ENCODE measurements around the gene TNMD.
A peak's percentile ranks its signal among the peaks of the same experiment; 100 is the strongest.

The TNMD gene

DNA sequence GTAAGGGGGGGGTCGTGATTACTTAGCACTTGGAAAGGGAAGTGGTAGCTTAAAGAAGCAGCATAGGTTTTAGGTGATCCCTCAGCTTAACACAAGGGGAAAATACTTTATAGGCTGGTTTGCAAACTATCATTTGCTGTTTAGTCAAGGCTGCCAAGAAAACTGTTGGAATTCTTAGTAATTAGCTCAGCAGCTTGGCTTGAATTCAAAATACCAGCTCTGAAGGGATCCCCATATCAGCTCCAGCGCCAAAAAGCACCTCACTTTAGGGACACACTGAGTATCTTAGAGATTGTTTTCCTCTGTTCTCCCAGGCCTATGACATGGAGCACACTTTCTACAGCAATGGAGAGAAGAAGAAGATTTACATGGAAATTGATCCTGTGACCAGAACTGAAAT is 8.8 kb downstream of the TNMD start:
- TF ChIP-seq CTCF (IDR thresholded peaks at IDR 0.05; ENCODE audit: unreplicated experiment in 3 of 3): no peak
- Mint-ChIP-seq H3K36me3 (ENCODE audit: low read depth) (no peaks in the 10 kb centered on the region), H3K27ac (peak overlapping the region in 2 of 3 experiments; percentile 4 to 32), H3K4me3 (no peak overlapping the region), H3K27me3 (ENCODE audit: low read depth) (no peaks in the 10 kb centered on the region), H3K4me1 (peaks cover 33% of the 10 kb centered on the region), H3K9me3 (no peaks in the 10 kb centered on the region)

GRCh38 chrX:100596601-100597000 is 11.9 kb downstream of the TNMD start:
- H3K27ac Mint-ChIP-seq: peak overlapping the region; percentile 34 to 81 (median 65)
- no peak overlapping the region for H3K4me3 Mint-ChIP-seq
- peaks cover 3% of the 10 kb centered on the region for H3K9me3 Mint-ChIP-seq
- no peaks in the 10 kb centered on the region for H3K27me3 Mint-ChIP-seq (ENCODE audit: low read depth)
- TF ChIP-seq CTCF (IDR thresholded peaks at IDR 0.05; ENCODE audit: unreplicated experiment in 3 of 3): no peak
- H3K36me3 Mint-ChIP-seq (ENCODE audit: low read depth): no peaks in the 10 kb centered on the region
- H3K4me1 Mint-ChIP-seq: peaks cover 55% of the 10 kb centered on the region

DNA sequence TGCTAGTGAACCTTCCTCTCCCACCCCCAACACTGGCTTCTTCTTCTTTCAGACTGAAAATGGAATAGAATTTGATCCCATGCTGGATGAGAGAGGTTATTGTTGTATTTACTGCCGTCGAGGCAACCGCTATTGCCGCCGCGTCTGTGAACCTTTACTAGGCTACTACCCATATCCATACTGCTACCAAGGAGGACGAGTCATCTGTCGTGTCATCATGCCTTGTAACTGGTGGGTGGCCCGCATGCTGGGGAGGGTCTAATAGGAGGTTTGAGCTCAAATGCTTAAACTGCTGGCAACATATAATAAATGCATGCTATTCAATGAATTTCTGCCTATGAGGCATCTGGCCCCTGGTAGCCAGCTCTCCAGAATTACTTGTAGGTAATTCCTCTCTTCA is 14.7 kb downstream of the TNMD start:
- no peak for TF ChIP-seq CTCF (IDR thresholded peaks at IDR 0.05; ENCODE audit: unreplicated experiment in 3 of 3)
- Mint-ChIP-seq H3K27ac (peak overlapping the region; percentile 81 to 93 (median 81)), H3K27me3 (ENCODE audit: low read depth) (no peaks in the 10 kb centered on the region), H3K4me3 (no peak overlapping the region), H3K9me3 (peaks cover 3% of the 10 kb centered on the region), H3K4me1 (peaks cover 46% of the 10 kb centered on the region), H3K36me3 (ENCODE audit: low read depth) (no peaks in the 10 kb centered on the region)

GRCh38 chrX:100600340-100600739 is 15.6 kb downstream of the TNMD start:
- TF ChIP-seq CTCF (IDR thresholded peaks at IDR 0.05; ENCODE audit: unreplicated experiment in 3 of 3): no peak
- Mint-ChIP-seq H3K27me3 (ENCODE audit: low read depth) (no peaks in the 10 kb centered on the region), H3K27ac (peak overlapping the region; percentile 81 to 93 (median 81)), H3K4me3 (no peak overlapping the region), H3K4me1 (peaks cover 46% of the 10 kb centered on the region), H3K36me3 (ENCODE audit: low read depth) (no peaks in the 10 kb centered on the region), H3K9me3 (peaks cover 3% of the 10 kb centered on the region)

GRCh38 chrX:100600758-100601157 is 16.0 kb downstream of the TNMD start:
- Mint-ChIP-seq H3K36me3 (ENCODE audit: low read depth) (no peaks in the 10 kb centered on the region), H3K9me3 (peaks cover 3% of the 10 kb centered on the region), H3K4me3 (no peak overlapping the region), H3K27me3 (ENCODE audit: low read depth) (no peaks in the 10 kb centered on the region), H3K4me1 (peaks cover 46% of the 10 kb centered on the region), H3K27ac (peak overlapping the region; percentile 81 to 93 (median 81))
- no peak for TF ChIP-seq CTCF (IDR thresholded peaks at IDR 0.05; ENCODE audit: unreplicated experiment in 3 of 3)

DNA sequence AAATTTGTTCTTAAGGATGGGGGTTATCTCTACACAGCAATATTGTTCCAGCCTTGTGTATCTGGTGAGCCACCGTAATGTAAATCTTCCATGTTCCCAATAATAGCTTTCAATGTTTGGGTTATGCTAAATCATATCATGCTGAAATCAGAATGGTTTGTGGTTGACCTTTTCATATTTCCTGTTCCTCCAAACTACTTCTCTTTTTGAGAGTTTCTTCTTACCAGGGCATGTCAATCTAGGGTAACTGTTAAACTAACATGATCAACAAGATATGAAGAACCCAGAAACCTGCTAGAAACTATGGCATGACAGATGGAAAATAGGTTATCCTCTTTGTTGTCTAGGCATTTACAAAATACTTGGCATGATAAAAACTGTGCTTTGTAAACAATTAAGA is 22.0 kb downstream of the TNMD start:
- Mint-ChIP-seq H3K4me1 (peaks cover 7% of the 10 kb centered on the region), H3K4me3 (no peak overlapping the region), H3K27ac (no peak overlapping the region), H3K9me3 (no peaks in the 10 kb centered on the region), H3K36me3 (ENCODE audit: low read depth) (no peaks in the 10 kb centered on the region), H3K27me3 (ENCODE audit: low read depth) (no peaks in the 10 kb centered on the region)
- TF ChIP-seq CTCF (IDR thresholded peaks at IDR 0.05; ENCODE audit: unreplicated experiment in 3 of 3): no peak
